Neural crest cell (in vitro differentiated cells): Measurements from ENCODE around the gene SPAG17. TPM values are rescaled to one million over a fixed set of nuclear protein-coding genes. Genes with fewer than 3 reads are reported as not detected.

Experiments used
- DNase-seq: peaks from one replicate; pipeline ENCODE4 v3.0.0; 2021; ENCODE audit warnings: low read depth, mixed read lengths, low spot score
- H3K27ac Mint-ChIP-seq: one replicate; pipeline ENCODE4 v1.8.0; 2021; ENCODE audit warnings: mild to moderate bottlenecking, mixed read lengths; ENCODE audit not compliant: unreplicated experiment
- H3K27me3 Mint-ChIP-seq: 2 replicates; pipeline ENCODE4 v1.8.0; 2021; ENCODE audit warnings: low read depth, mild to moderate bottlenecking, mixed read lengths
- H3K36me3 Mint-ChIP-seq: 2 replicates; pipeline ENCODE4 v1.8.0; 2021; ENCODE audit warnings: low read depth, mild to moderate bottlenecking, mixed read lengths
- H3K4me1 Mint-ChIP-seq: 2 replicates; pipeline ENCODE4 v1.8.0; 2021; ENCODE audit warnings: mixed read lengths
- H3K4me3 Mint-ChIP-seq: one replicate; pipeline ENCODE4 v1.8.0; 2021; ENCODE audit warnings: mild to moderate bottlenecking, mixed read lengths
- H3K9me3 Mint-ChIP-seq: 2 replicates; pipeline ENCODE4 v1.8.0; 2021; ENCODE audit warnings: mixed read lengths
- CTCF ChIP-seq: fragments of 200-600 bp; sonication (generic); conservative IDR thresholded peaks from 2 replicates; pipeline ENCODE4 v1.5.0; 2021; ENCODE audit warnings: antibody characterized with exemption, mild to moderate bottlenecking
- total RNA-seq: library from RNA; stranded (reverse); gene quantifications from 2 replicates; pipeline ENCODE4 v1.2.1, GENCODE V29; 2021

Gene SPAG17
- total RNA-seq, 1 donor from 2014 or later, result 1.5 TPM

GRCh38 chr1:118177998-118178397 is 7.0 kb downstream of the SPAG17 start:
- TF ChIP-seq CTCF, result no peak
- Mint-ChIP-seq H3K9me3 (peaks cover 15% of the 10 kb centered on the region), H3K4me3 (no peak overlapping the region), H3K27me3 (no peaks in the 10 kb centered on the region), H3K4me1 (no peaks in the 10 kb centered on the region), H3K36me3 (peaks cover 9% of the 10 kb centered on the region), H3K27ac (no peak overlapping the region)
- DNase-seq, result no peak

- no peak overlapping the region for H3K27ac Mint-ChIP-seq
- H3K4me3 Mint-ChIP-seq, result no peak overlapping the region
- H3K36me3 Mint-ChIP-seq, result peaks cover 2% of the 10 kb centered on the region
Measured at GRCh38 chr1:118169016-118169415, 16.0 kb downstream of the SPAG17 start.

GRCh38 chr1:118160806-118161205 is 24.2 kb downstream of the SPAG17 start:
- Mint-ChIP-seq H3K4me3 (no peak overlapping the region), H3K4me1 (no peaks in the 10 kb centered on the region), H3K9me3 (no peaks in the 10 kb centered on the region), H3K27me3 (no peaks in the 10 kb centered on the region), H3K27ac (no peak overlapping the region), H3K36me3 (no peaks in the 10 kb centered on the region)
- no peak for DNase-seq
- no peak for TF ChIP-seq CTCF

More at GRCh38 chr1:118169016-118169415, 16.0 kb downstream of the SPAG17 start:
- DNase-seq, result no peak
- no peak for TF ChIP-seq CTCF
- no peaks in the 10 kb centered on the region for H3K9me3 Mint-ChIP-seq
- H3K4me1 Mint-ChIP-seq, result no peaks in the 10 kb centered on the region
- H3K27me3 Mint-ChIP-seq, result no peaks in the 10 kb centered on the region

- no peak for DNase-seq
- Mint-ChIP-seq H3K27ac (no peak overlapping the region), H3K27me3 (no peaks in the 10 kb centered on the region), H3K4me3 (no peak overlapping the region), H3K9me3 (no peaks in the 10 kb centered on the region), H3K4me1 (no peaks in the 10 kb centered on the region), H3K36me3 (no peaks in the 10 kb centered on the region)
- TF ChIP-seq CTCF, result no peak
Measured at GRCh38 chr1:118159569-118159968, 25.5 kb downstream of the SPAG17 start.

GRCh38 chr1:118158924-118159323 is 26.1 kb downstream of the SPAG17 start:
- no peak overlapping the region for H3K27ac Mint-ChIP-seq
- H3K36me3 Mint-ChIP-seq, result no peaks in the 10 kb centered on the region
- H3K9me3 Mint-ChIP-seq, result no peaks in the 10 kb centered on the region
- no peak for TF ChIP-seq CTCF
- H3K27me3 Mint-ChIP-seq, result no peaks in the 10 kb centered on the region
- no peaks in the 10 kb centered on the region for H3K4me1 Mint-ChIP-seq
- DNase-seq, result no peak
- no peak overlapping the region for H3K4me3 Mint-ChIP-seq

- H3K4me3 Mint-ChIP-seq, result no peak overlapping the region
- H3K4me1 Mint-ChIP-seq, result no peaks in the 10 kb centered on the region
- H3K27me3 Mint-ChIP-seq, result no peaks in the 10 kb centered on the region
- H3K9me3 Mint-ChIP-seq, result no peaks in the 10 kb centered on the region
- no peak for DNase-seq
- H3K36me3 Mint-ChIP-seq, result no peaks in the 10 kb centered on the region
- TF ChIP-seq CTCF, result no peak
- no peak overlapping the region for H3K27ac Mint-ChIP-seq
Measured at GRCh38 chr1:118157506-118157905, 27.5 kb downstream of the SPAG17 start.
